ENCODE data around the gene TPT1. TPM values are rescaled to one million over a fixed set of nuclear protein-coding genes. Genes with fewer than 3 reads are reported as not detected.

TPT1 gene
- polyA plus RNA-seq, 1 of the 3 experiments (the other 2 are of a cell fraction) = 1,919 TPM

Small RNA genes lying within 50 kb of the gene (small RNA-seq; reads per million reads assigned to genes)
- gene SNORA31 = 0 to 6.3 (median 1.0) reads per million in 7 experiments

Other genes starting within 250 kb of the TPT1 start
- 24.2 and 30.3 TPM in 2 replicates for gene GTF2F2, start 220.7 kb downstream of the TPT1 start, polyA plus RNA-seq (2012; rRNA removed)
- gene KCTD4, start 140.1 kb downstream of the TPT1 start, polyA plus RNA-seq (2012; rRNA removed) = 0.56 and 1.3 TPM in 2 replicates
- 9.6 and 13.9 TPM in 2 replicates for gene SLC25A30, start 77.2 kb upstream of the TPT1 start, polyA plus RNA-seq (2012; rRNA removed)
- 25.6 and 58.9 TPM in 2 replicates for gene COG3, start 123.8 kb upstream of the TPT1 start, polyA plus RNA-seq (2012; rRNA removed)